ENCODE measurements around the gene EPX. TPM values are rescaled to one million over a fixed set of nuclear protein-coding genes. Genes with fewer than 3 reads are reported as not detected.

The EPX gene
- polyA plus RNA-seq, 2 of the 4 experiments (the other 2 are of a cell fraction): not detected

DNA sequence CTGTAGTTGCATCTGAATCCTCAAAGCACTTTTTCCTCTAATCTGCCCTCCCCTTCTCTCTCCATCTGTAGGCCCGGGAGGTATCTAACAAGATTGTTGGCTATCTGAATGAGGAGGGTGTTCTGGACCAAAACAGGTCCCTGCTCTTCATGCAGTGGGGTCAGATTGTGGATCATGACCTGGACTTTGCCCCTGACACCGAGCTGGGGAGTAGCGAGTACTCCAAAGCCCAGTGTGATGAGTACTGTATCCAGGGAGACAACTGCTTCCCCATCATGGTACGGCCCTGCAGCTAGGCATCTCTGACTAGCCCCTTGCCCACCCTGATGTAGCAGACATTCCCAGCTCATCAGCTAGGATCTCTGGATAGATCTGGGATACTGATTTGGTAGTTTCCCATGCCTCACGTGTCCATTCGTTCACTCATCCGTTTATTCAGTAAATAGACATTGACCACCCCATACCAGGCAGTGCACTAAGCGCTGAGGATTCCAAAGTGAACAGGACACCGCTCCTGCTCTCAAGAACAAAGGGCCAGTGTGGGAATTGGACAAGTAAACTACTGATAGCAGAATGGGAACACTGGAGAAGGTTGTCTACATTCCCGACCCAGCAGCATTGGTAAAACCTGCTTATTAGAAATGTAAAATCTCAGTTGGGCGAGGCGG is 58.0 kb downstream of the EPX start:
- Histone ChIP-seq H3K9me3 (0 out of 3 replicates have a peak, but pooled peaks cover 4% of the 10 kb centered on the region), H3K4me3 (no peak overlapping the region), H3K4me1 (peaks cover 8% of the 10 kb centered on the region), H3K27ac (no peak overlapping the region), H3K4me2 (no peak overlapping the region)
- FAIRE-seq (no peak), ATAC-seq (no peak), DNase-seq (ENCODE audit: low read depth in 1 of 2, low spot score in 1 of 2) (no peak)
- TF ChIP-seq, protein P1, sequence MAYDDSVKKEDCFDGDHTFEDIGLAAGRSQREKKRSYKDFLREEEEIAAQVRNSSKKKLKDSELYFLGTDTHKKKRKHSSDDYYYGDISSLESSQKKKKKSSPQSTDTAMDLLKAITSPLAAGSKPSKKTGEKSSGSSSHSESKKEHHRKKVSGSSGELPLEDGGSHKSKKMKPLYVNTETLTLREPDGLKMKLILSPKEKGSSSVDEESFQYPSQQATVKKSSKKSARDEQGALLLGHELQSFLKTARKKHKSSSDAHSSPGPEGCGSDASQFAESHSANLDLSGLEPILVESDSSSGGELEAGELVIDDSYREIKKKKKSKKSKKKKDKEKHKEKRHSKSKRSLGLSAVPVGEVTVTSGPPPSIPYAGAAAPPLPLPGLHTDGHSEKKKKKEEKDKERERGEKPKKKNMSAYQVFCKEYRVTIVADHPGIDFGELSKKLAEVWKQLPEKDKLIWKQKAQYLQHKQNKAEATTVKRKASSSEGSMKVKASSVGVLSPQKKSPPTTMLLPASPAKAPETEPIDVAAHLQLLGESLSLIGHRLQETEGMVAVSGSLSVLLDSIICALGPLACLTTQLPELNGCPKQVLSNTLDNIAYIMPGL (CRISPR knock-in tag; IDR thresholded peaks at IDR 0.05; ENCODE audit: borderline replicate concordance): no peak
- TF ChIP-seq EHMT2 (IDR thresholded peaks at IDR 0.05; ENCODE audit: low read depth): no peak
- TF ChIP-seq PHF8 (IDR thresholded peaks at IDR 0.05; ENCODE audit: borderline replicate concordance, low read depth): no peak
- TF ChIP-seq REST (IDR thresholded peaks at IDR 0.05): no peak
- no peak for TF ChIP-seq HOXA7 (CRISPR knock-in tag; IDR thresholded peaks at IDR 0.05)
- no peak for TF ChIP-seq EP300 (IDR thresholded peaks at IDR 0.05)
- TF ChIP-seq HEYL (CRISPR knock-in tag; IDR thresholded peaks at IDR 0.05): no peak
- no peak for TF ChIP-seq ZFP36 (IDR thresholded peaks at IDR 0.05; ENCODE audit: borderline replicate concordance, partially characterized antibody)
- TF ChIP-seq EHF (CRISPR knock-in tag; IDR thresholded peaks at IDR 0.05): no peak
- no peak for TF ChIP-seq SMC3 (IDR thresholded peaks at IDR 0.05)
- TF ChIP-seq NPAS2 (CRISPR knock-in tag; IDR thresholded peaks at IDR 0.05; ENCODE audit: borderline replicate concordance): no peak
- TF ChIP-seq NR3C1 (IDR thresholded peaks at IDR 0.05): no peak
- ChIA-PET POLR2A (no interaction called here), CTCF (interaction anchor here (0.6 to 6.8 kb wide), 47 partner anchors 8 to 873 kb away, joined by 3 to 69 read pairs (median 5); partner anchors contain the start of genes LPO, MKS1, MPO and SUPT4H1)
- 76% methylated on average over 12 of the region's 12 CpGs for WGBS (ENCODE audit: missing lambda C conversion rate)

GRCh38 chr17:58252141-58252540 is 59.6 kb downstream of the EPX start:
- 0 out of 3 replicates have a peak, but pooled peaks cover 4% of the 10 kb centered on the region for H3K9me3 ChIP-seq
- DNase-seq (ENCODE audit: low read depth in 1 of 2, low spot score in 1 of 2): no peak
- peaks cover 8% of the 10 kb centered on the region for H3K4me1 ChIP-seq
- ChIA-PET POLR2A (no interaction called here), CTCF (interaction anchor here (0.6 to 6.8 kb wide), 8 partner anchors 9 to 195 kb away, joined by 3 to 69 read pairs (median 4); partner anchors contain the start of genes LPO and MKS1)
- no peak for ATAC-seq
- no peak overlapping the region for H3K4me2 ChIP-seq
- no peak overlapping the region for H3K4me3 ChIP-seq
- 24% methylated on average over 7 of the region's 9 CpGs for WGBS (ENCODE audit: missing lambda C conversion rate)
- H3K27ac ChIP-seq: no peak overlapping the region
- no peak for FAIRE-seq
- no peak for TF ChIP-seq EP300 (IDR thresholded peaks at IDR 0.05)
- TF ChIP-seq CBX8 (IDR thresholded peaks at IDR 0.05): no peak
- TF ChIP-seq CBX2 (IDR thresholded peaks at IDR 0.05; ENCODE audit: borderline replicate concordance, low read depth): no peak
- TF ChIP-seq HDAC2 (IDR thresholded peaks at IDR 0.05): no peak
- TF ChIP-seq RARB (CRISPR knock-in tag; IDR thresholded peaks at IDR 0.05): no peak
- TF ChIP-seq TP53 (CRISPR knock-in tag; IDR thresholded peaks at IDR 0.05): no peak
- TF ChIP-seq HOXB13 (CRISPR knock-in tag; IDR thresholded peaks at IDR 0.05; ENCODE audit: low read depth): no peak
